ENCODE measurements around the gene UROC1.

The UROC1 gene

GRCh38 chr3:126515066-126515706 is 2.4 kb downstream of the UROC1 start:
- FAIRE-seq = no peak

- FAIRE-seq = no peak
Observed at GRCh38 chr3:126514161-126514560, 3.4 kb downstream of the UROC1 start.

DNA sequence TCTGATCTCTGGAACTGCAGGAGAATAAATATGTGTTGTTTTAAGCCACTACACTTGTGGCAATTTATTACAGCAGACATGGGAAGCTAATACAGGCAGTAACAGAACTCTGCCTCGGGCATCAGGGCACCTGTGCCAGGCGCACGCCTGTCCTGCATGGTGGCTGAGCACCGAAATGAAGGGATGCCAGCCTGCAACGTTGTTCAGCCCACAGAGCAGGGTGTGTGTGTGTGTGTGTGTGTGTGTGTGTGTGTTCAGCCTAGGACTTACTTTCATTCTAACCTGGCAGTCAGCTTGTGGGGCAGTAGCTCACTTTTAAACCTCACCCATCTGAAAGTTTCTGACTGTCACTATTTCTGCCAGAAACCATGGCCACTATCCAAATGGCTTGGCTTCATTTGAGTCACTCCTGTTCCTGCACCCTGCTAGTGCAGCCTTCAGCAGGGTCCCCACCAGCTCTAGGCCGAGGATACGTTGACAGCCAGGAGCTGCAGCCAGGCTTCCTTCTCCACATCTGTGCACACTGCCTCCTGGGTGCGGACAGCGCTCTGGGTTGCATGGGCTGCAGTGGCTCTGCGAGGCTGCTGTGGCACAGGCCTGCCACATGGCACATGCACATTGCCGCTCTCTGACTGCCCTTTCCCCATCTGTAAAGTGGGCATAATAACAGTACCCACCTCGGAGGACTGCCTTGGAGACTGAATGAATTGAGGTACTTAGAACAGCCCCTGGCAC is 4.5 kb downstream of the UROC1 start:
- FAIRE-seq = no peak

DNA sequence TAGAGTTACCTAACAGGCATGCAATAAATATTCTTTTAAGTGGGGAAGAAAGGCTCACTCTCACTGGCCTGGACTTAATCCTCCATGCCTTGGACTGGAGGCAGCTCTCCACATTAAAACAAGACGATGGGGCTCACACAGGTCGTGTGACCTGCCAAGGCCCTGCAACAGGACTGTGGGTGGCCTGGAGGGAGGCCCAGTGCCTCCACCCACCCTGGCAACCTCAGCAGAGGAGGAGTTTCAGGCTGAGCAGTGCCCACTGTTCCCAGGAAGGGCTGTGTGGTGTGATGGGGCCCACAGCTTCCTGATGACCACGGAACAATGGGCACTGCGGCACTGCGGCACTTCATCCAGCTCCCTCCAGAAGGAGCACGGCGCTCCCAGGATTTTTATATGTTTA is 5.5 kb downstream of the UROC1 start:
- no peak for FAIRE-seq

GRCh38 chr3:126511291-126511690 is 6.3 kb downstream of the UROC1 start:
- no peak for FAIRE-seq

GRCh38 chr3:126510308-126510910 is 7.2 kb downstream of the UROC1 start:
- FAIRE-seq = no peak

- FAIRE-seq = no peak
Observed at GRCh38 chr3:126509597-126510307, 7.8 kb downstream of the UROC1 start.

DNA sequence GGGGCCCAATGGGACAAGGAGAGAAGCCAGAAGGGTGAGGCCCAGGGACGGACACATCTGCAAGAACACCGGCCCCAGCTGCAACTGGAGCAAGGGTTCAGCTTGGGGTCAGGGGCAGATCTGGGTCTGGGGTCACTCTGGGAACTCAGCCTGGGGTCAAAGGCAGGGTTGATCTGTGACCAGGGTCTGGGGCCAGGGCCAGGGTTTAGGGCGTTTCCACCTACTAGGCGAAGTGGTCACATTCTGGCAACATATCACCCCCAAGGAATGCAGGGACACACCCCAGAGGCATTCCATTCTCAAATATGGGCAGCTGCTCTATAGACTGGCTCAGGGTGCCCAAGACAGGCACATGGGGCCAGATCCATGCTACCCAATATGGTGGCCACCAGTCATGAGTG is 9.0 kb downstream of the UROC1 start:
- FAIRE-seq = no peak

GRCh38 chr3:126507886-126508285 is 9.7 kb downstream of the UROC1 start:
- FAIRE-seq = no peak

DNA sequence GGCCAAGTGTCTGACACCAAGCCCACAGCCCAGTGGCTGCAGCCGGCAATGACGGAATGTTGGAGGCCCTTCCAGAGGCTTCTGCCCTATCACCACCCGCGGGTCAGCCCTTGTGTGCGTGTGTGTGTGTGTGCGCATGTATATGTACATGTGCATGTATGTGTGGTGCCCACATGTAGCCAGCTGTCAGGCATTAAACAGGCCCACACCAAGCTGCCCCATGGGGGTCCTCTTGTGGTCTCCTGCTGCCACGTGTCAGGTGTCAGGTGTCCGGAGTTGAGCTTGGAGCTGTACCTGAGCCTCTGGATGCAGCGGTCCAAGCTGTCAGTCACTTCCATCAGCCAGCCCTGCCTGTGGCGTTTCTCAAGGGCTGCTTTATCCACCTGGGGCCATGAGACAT is 13.9 kb downstream of the UROC1 start:
- FAIRE-seq = no peak

- FAIRE-seq = no peak
Observed at GRCh38 chr3:126502656-126503055, 14.9 kb downstream of the UROC1 start.

DNA sequence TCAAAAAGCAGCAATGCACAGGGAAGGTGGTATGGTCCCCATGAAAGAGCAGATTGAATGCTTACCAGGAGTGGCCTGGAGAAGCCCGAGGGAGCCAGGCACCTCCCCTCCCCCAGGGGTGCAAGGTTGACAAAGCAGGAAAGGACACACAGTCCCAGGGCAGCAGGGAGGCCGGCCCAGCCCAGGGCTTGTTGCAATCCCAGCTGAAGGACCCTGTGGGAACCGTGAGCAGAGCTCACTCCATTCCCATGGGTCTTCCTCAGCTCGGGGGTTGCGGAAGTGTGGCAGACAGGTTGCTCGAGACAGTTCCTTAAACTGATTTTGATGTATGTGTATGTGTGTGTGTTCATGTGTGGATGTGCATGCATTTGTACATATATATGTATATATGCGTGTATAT is 15.8 kb downstream of the UROC1 start:
- no peak for FAIRE-seq

DNA sequence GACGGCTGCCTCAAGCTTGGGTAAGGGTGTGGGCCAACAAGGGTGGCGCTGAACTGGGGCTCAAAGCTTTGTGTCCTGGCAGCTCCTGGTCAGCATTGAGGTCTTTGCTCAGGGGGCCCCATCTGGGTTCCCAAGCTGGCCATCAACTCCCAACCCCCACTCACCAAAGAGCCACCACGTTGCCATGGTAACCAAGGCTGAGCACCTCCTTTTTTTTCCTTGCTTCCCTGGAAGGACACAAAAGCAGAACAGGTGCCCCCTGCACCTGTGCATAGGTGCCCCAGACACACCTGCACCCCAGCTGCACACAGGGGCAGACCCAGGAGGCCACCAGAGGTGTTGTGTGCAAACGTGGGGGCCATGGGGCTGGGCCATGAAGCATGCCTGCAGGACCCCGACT is 16.5 kb downstream of the UROC1 start:
- no peak for FAIRE-seq

DNA sequence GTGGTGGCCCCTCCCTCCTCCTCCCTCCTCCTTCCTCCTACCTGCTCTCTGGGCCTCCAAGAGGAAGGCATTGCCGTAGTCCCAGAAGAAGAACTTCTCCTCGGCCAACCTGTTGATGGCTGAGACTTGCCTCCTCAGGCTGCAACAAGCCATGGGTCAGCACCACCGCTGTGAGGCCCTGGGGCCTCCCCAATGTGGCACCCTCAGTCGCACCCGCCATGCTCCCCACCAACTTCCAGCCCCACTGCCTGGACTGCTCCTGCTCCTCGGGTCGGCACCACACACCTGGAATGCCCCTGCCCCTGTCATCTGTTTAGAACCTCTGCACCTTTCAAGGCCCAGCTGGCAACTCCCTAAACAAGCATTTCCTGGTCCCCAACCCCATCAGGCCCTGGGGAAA is 17.6 kb downstream of the UROC1 start:
- no peak for FAIRE-seq

- no peak for FAIRE-seq
Observed at GRCh38 chr3:126499401-126499800, 18.2 kb downstream of the UROC1 start.

DNA sequence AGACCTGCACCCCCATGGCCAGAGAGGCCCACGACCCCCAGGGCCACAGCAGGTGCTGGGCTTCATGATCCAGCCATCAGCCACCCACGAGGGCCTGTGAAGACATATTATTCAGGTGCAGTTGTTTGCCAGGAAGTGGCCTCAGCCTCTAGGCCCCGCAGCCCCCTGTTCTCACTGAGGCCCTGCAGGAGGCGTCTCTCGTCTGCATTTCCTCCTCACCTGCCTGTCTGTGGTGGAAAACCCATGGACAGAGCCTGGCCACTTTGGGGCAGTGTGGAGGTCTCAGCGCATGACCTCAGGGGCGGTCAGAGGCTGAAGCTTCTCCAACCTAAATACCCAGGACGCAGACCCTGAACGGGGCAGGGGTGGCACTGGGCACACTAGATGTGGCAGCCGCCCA is 18.6 kb downstream of the UROC1 start:
- FAIRE-seq = no peak

DNA sequence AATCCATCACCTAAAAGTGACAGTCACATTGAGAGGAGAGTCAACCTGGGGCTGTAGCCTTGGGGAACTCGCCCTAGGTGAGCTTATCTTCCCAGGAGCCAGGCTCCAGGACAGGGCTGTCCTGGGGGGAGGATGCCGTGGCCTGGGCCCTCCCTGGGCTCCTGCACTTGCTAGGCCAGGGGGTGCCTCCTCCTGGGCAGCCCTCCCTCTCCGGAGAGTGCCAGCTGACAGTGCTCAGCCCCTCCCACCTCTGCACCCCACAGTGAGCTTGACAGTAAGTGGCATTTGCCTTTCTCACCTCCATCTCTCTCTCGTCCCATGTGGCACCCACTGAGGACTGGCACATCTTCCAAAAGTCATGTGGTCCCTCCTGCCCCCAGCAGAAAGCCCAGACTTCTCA is 19.1 kb downstream of the UROC1 start:
- no peak for FAIRE-seq

DNA sequence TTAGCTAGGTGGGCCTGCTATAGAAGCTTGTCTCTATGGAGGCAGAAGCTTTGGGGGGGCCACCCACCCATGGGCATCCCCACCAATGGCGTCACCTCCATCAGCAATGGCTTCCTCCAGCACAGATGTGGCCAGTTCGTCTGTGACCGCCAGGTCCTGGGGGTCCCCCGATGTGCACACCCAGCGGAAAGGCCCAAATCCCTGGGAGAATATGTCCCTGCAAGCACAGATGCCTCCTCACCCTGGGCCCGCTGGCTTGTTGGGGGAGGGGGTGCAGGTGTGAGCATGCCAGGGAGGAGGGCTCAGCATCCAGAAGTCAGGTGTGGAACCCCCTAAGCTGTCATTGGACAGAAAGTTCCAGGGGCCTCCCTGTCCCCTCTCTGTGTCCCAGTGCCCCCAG is 19.6 kb downstream of the UROC1 start:
- FAIRE-seq = no peak

DNA sequence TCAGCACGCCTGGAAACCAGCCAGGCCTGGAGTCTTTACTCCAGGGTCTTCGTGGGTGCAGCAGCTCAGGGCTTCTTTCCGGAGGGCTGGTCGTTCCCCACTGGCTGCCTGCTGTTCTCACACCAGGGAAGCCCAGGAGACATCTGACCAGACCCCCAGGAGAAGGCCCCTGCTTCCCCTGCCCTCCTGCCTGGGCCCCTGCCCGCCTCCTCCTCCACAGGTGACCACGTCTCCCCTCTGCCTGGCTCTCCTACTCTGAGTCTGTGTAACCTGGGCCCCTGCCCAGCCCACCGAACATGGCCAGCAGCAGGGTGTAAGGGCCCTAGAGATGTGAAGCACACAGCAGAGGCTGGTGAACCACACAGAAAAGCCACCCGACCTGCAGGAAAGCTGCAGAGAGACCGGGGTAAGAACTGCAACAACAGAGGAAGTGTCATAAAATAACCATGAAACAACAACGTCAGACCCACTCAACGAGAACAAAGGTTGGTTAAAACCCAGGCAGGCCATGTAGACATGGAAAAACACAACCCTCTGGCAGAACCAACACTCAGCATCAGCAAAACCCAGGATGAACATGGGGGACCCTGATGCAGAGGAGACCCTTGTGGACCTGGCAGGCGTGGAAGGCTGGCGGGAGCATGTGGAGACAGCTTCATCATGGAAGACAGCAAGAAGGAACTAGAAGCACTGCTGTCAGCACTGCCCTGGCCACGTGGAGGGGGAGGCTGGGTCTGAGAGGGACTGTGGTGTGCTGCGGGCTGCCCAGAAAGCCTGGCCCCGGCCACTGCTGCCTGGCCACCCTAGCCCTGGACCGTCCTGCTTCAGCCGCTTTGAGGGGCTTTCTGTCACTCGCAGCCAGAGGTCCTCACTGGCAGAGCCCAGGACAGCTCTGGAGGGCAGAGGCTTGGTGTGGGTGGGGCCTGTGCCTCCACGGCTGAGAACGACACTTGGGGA is 20.4 kb downstream of the UROC1 start:
- no peak for FAIRE-seq

GRCh38 chr3:126495786-126496185 is 21.8 kb downstream of the UROC1 start:
- FAIRE-seq = no peak

- FAIRE-seq = no peak
Observed at GRCh38 chr3:126494970-126495230, 22.7 kb downstream of the UROC1 start.

GRCh38 chr3:126494204-126494969 is 23.2 kb downstream of the UROC1 start:
- no peak for FAIRE-seq

Measured in TTC549 (cell line).